ENCODE measurements around the gene KLC1. TPM values are rescaled to one million over a fixed set of nuclear protein-coding genes. Genes with fewer than 3 reads are reported as not detected.

The KLC1 gene
- total and polyA plus RNA-seq, 2 donors (not counting 1 experiment from before 2014, with no cell fraction given), result 102 to 243 TPM

- DNase-seq (no peak), ATAC-seq (ENCODE audit: low read depth) (no peak)
- CTCF ChIA-PET, result interaction anchor here (0.6 to 0.8 kb wide), 2 partner anchors 76 to 196 kb away, joined by 3 read pairs; no protein-coding TSS in a partner anchor
- TF ChIP-seq EZH2 (IDR thresholded peaks at IDR 0.05; ENCODE audit: borderline replicate concordance, insufficient read depth, low read depth, low read length, poor library complexity, severe bottlenecking) (no peak), CTCF (IDR thresholded peaks at IDR 0.05) (no peak)
- Mint-ChIP-seq H3K4me3 (peak overlapping the region; percentile 91), H3K4me1 (peaks cover 32% of the 10 kb centered on the region), H3K27ac (no peak overlapping the region), H3K9me3 (ENCODE audit: insufficient read depth) (no peaks in the 10 kb centered on the region), H3K27me3 (no peaks in the 10 kb centered on the region)
- Histone ChIP-seq H3K9me3 (ENCODE audit: control extremely low read depth in 1 of 3, control insufficient read depth in 2 of 3, insufficient read depth in 1 of 3, low read length in 2 of 3) (no peaks in the 10 kb centered on the region), H3K36me3 (replicated peaks in 1 of 2; ENCODE audit: control extremely low read depth in 1 of 2, control insufficient read depth in 1 of 2, extremely low read depth in 1 of 2, insufficient read depth in 2 of 2, low read length in 1 of 2) (peaks cover 0 to 2% of the 10 kb centered on the region in 2 experiments), H4K20me1 (ENCODE audit: control insufficient read depth, insufficient read depth, low read length, poor library complexity, severe bottlenecking) (peaks cover 20% of the 10 kb centered on the region), H3K4me1 (ENCODE audit: control insufficient read depth in 2 of 2, insufficient read depth in 2 of 2, low read length in 2 of 2) (peaks cover 15 to 24% of the 10 kb centered on the region in 2 donors), H3K79me2 (ENCODE audit: control insufficient read depth, insufficient read depth, low read length) (peaks cover 53% of the 10 kb centered on the region), H2AFZ (ENCODE audit: insufficient read depth, low read depth, low read length, poor library complexity, severe bottlenecking) (peak overlapping the region; percentile 81), H3K27ac (ENCODE audit: low read length in 2 of 2) (no peak overlapping the region), H3K27me3 (replicated peaks in 1 of 4; ENCODE audit: control extremely low read depth in 1 of 4, control insufficient read depth in 3 of 4, insufficient read depth in 4 of 4, low read length in 3 of 4) (no peaks in the 10 kb centered on the region), H3K4me3 (ENCODE audit: control extremely low read depth in 1 of 5, extremely low read depth in 1 of 5, insufficient read depth in 1 of 5, low read depth in 2 of 5, low read length in 4 of 5) (peak overlapping the region in 4 of 5 experiments; percentile 39 to 82 (median 60)), H3K4me2 (replicated peaks; ENCODE audit: low read depth, low read length, poor library complexity, severe bottlenecking) (peak overlapping the region; percentile 88), H3K9ac (ENCODE audit: low read length) (peak overlapping the region; percentile 76)
- 62% methylated on average over 13 of the region's 16 CpGs for WGBS (ENCODE audit: insufficient coverage)
- POLR2A ChIA-PET, result no interaction called here
- intact Hi-C loops (cut with micrococcal nuclease), result loop anchor here (2.0 kb wide), 1 partner anchor 185 kb away; the partner anchor contains the start of gene TRMT61A
Measured at GRCh38 chr14:103714063-103714724, 85.2 kb downstream of the KLC1 start.

All from B cell (primary cell).